KOPT-K1 (cell line): Measurements from ENCODE around the gene CHTF8.
A peak's percentile ranks its signal among the peaks of the same experiment; 100 is the strongest.

ENCODE experiments used
- H3K27ac ChIP-seq: fragments of 200-600 bp; sonication (generic); 2 replicates; pipeline ENCODE4 v1.5.1; 2016; ENCODE audit warnings: antibody characterized with exemption, mild to moderate bottlenecking, low read depth, low read length; ENCODE audit not compliant: poor library complexity, severe bottlenecking
- H3K36me3 ChIP-seq: fragments of 200-600 bp; sonication (generic); 2 replicates; pipeline ENCODE4 v1.5.1; 2017; ENCODE audit warnings: antibody characterized with exemption, mild to moderate bottlenecking, low read length, moderate library complexity; ENCODE audit not compliant: insufficient read depth
- H3K9me3 ChIP-seq: fragments of 200-600 bp; sonication (generic); 2 replicates; pipeline ENCODE4 v1.5.1; 2017; ENCODE audit warnings: antibody characterized with exemption, low read length, mild to moderate bottlenecking; ENCODE audit not compliant: insufficient read depth, poor library complexity, severe bottlenecking

The CHTF8 gene

GRCh38 chr16:69111876-69112230 lies 20.5 kb downstream of the CHTF8 start:
- Histone ChIP-seq H3K9me3 (no peaks in the 10 kb centered on the region), H3K27ac (no peak overlapping the region), H3K36me3 (peaks cover 42% of the 10 kb centered on the region)

GRCh38 chr16:69111216-69111875 lies 21.0 kb downstream of the CHTF8 start:
- Histone ChIP-seq H3K36me3 (peaks cover 37% of the 10 kb centered on the region), H3K9me3 (no peaks in the 10 kb centered on the region), H3K27ac (no peak overlapping the region)

GRCh38 chr16:69110406-69110805 lies 22.0 kb downstream of the CHTF8 start:
- Histone ChIP-seq H3K9me3 (no peaks in the 10 kb centered on the region), H3K27ac (no peak overlapping the region), H3K36me3 (peaks cover 32% of the 10 kb centered on the region)

- Histone ChIP-seq H3K9me3 (no peaks in the 10 kb centered on the region), H3K36me3 (peaks cover 25% of the 10 kb centered on the region), H3K27ac (no peak overlapping the region)
Observed at GRCh38 chr16:69109486-69110270, 22.7 kb downstream of the CHTF8 start.

- Histone ChIP-seq H3K36me3 (peaks cover 17% of the 10 kb centered on the region), H3K27ac (no peak overlapping the region)
Observed at GRCh38 chr16:69108905-69109252, 23.5 kb downstream of the CHTF8 start.

GRCh38 chr16:69108064-69108904 lies 24.1 kb downstream of the CHTF8 start:
- H3K27ac ChIP-seq = no peak overlapping the region
- H3K36me3 ChIP-seq = peaks cover 11% of the 10 kb centered on the region

More at GRCh38 chr16:69108905-69109252, 23.5 kb downstream of the CHTF8 start:
- no peaks in the 10 kb centered on the region for H3K9me3 ChIP-seq

GRCh38 chr16:69107316-69107962 lies 24.9 kb downstream of the CHTF8 start:
- no peak overlapping the region for H3K27ac ChIP-seq
- no peaks in the 10 kb centered on the region for H3K9me3 ChIP-seq
- peaks cover 8% of the 10 kb centered on the region for H3K36me3 ChIP-seq

More at GRCh38 chr16:69108064-69108904, 24.1 kb downstream of the CHTF8 start:
- no peaks in the 10 kb centered on the region for H3K9me3 ChIP-seq

GRCh38 chr16:69106491-69107315 lies 25.7 kb downstream of the CHTF8 start:
- peaks cover 8% of the 10 kb centered on the region for H3K36me3 ChIP-seq
- peak overlapping the region; percentile 29 for H3K27ac ChIP-seq
- no peaks in the 10 kb centered on the region for H3K9me3 ChIP-seq

- peaks cover 2% of the 10 kb centered on the region; the same call in 1 of the 2 replicates for H3K36me3 ChIP-seq
- H3K9me3 ChIP-seq = no peaks in the 10 kb centered on the region
- H3K27ac ChIP-seq = peak within 1 kb of the TSS; percentile 29
Observed at GRCh38 chr16:69105501-69106361, 26.7 kb downstream of the CHTF8 start, which contains the start of gene HAS3. TSS of gene HAS3 (plus strand) at chr16:69105653. CDS start at chr16:69109396, 3,743 bp downstream.

GRCh38 chr16:69100071-69100691 lies 32.2 kb downstream of the CHTF8 start:
- Histone ChIP-seq H3K27ac (no peak overlapping the region), H3K9me3 (no peaks in the 10 kb centered on the region), H3K36me3 (no peaks in the 10 kb centered on the region)

GRCh38 chr16:69095193-69095592 lies 37.2 kb downstream of the CHTF8 start:
- H3K9me3 ChIP-seq = no peaks in the 10 kb centered on the region
- no peak overlapping the region for H3K27ac ChIP-seq
- no peaks in the 10 kb centered on the region for H3K36me3 ChIP-seq

GRCh38 chr16:69094501-69094900 lies 37.9 kb downstream of the CHTF8 start:
- Histone ChIP-seq H3K36me3 (no peaks in the 10 kb centered on the region), H3K27ac (no peak overlapping the region), H3K9me3 (no peaks in the 10 kb centered on the region)

- H3K9me3 ChIP-seq = no peaks in the 10 kb centered on the region
- H3K27ac ChIP-seq = no peak overlapping the region
Observed at GRCh38 chr16:69093974-69094373, 38.4 kb downstream of the CHTF8 start.

More at GRCh38 chr16:69093974-69094373, 38.4 kb downstream of the CHTF8 start:
- H3K36me3 ChIP-seq = no peaks in the 10 kb centered on the region
